ENCODE results near the gene MRPL34.

DNA sequence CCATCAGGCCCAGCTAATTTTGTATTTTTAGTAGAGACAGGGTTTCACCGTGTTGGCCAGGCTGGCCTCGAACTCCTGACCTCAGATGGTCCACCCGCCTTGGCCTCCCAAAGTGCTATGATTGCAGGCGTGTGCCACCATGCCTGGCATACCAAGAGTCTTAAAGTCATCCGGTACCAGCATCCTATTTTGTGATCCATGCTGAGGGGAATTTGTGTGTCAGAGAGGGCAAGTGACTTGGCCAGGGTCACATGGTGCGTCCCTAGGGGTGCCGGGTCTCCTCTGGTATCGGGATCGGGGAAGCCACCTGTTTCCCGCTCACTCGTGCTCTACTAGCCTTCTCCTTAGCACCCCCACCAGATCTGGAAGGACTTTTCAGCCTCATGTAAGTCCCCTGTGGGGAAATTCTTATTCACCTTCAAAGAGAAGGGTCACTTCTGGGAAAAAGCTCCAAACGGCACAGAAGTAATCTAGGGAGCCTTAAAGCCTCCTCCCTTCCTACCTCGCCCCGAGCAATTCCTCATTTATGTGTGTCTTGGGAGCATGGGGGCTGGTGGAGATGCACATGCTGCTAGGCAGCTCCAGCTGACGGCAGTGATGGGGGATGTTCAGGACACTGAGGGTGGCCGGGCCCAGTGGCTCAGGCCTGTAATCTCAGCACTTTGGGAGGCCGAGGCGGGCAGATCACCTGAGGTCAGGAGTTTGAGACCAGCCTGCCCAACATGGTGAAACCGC, 30.1 kb upstream of the MRPL34 start:
- TF ChIP-seq CTCF (IDR thresholded peaks at IDR 0.05; ENCODE audit: insufficient read depth, low read depth, low read length): no peak
- no peak for TF ChIP-seq EZH2 (IDR thresholded peaks at IDR 0.05; ENCODE audit: insufficient read depth, low read length)
